Measurements from ENCODE around the gene NASP.

NASP gene

GRCh38 chr1:45666836-45667235, 83.0 kb downstream of the NASP start:
- no peaks in the 10 kb centered on the region for H3K27me3 ChIP-seq
- no peak overlapping the region for H3K4me3 ChIP-seq (ENCODE audit: low read depth in 1 of 2, low read length in 1 of 2)

GRCh38 chr1:45667321-45668111, 83.7 kb downstream of the NASP start:
- no peaks in the 10 kb centered on the region for H3K9me3 ChIP-seq
- TF ChIP-seq CTCF (IDR thresholded peaks at IDR 0.05): no peak

More at GRCh38 chr1:45666836-45667235, 83.0 kb downstream of the NASP start:
- Histone ChIP-seq H3K27ac (no peak overlapping the region), H3K4me1 (ENCODE audit: control insufficient read depth in 1 of 2, insufficient read depth in 1 of 2, low read depth in 1 of 2, low read length in 1 of 2) (no peaks in the 10 kb centered on the region), H3K36me3 (no peaks in the 10 kb centered on the region), H3K9me3 (no peaks in the 10 kb centered on the region)
- no peak for TF ChIP-seq CTCF (IDR thresholded peaks at IDR 0.05)

More at GRCh38 chr1:45667321-45668111, 83.7 kb downstream of the NASP start:
- H3K4me3 ChIP-seq (ENCODE audit: low read depth in 1 of 2, low read length in 1 of 2): no peak overlapping the region
- no peaks in the 10 kb centered on the region for H3K27me3 ChIP-seq
- no peak overlapping the region for H3K27ac ChIP-seq
- no peaks in the 10 kb centered on the region for H3K4me1 ChIP-seq (ENCODE audit: control insufficient read depth in 1 of 2, insufficient read depth in 1 of 2, low read depth in 1 of 2, low read length in 1 of 2)
- no peaks in the 10 kb centered on the region for H3K36me3 ChIP-seq
